ENCODE data around the gene GRK4.

- no peak for TF ChIP-seq EZH2phosphoT487 (IDR thresholded peaks at IDR 0.05)
- no peak for TF ChIP-seq CTCF (IDR thresholded peaks at IDR 0.05)
Measured at GRCh38 chr4:3075652-3075981, 112.2 kb downstream of the GRK4 start.
